Embryonic facial prominence (tissue), 1 donor: ENCODE results near the gene SAMD10.
"Not testable (repeated sequence)": the region's sequence is repeated elsewhere in the genome, so short reads cannot be mapped to it uniquely, and the experiment has no call there.

Experiments
- DNase-seq: peaks from one replicate; pipeline ENCODE4 v3.0.0-alpha.2; 2016; ENCODE audit errors: extremely low spot score

SAMD10 gene

DNA sequence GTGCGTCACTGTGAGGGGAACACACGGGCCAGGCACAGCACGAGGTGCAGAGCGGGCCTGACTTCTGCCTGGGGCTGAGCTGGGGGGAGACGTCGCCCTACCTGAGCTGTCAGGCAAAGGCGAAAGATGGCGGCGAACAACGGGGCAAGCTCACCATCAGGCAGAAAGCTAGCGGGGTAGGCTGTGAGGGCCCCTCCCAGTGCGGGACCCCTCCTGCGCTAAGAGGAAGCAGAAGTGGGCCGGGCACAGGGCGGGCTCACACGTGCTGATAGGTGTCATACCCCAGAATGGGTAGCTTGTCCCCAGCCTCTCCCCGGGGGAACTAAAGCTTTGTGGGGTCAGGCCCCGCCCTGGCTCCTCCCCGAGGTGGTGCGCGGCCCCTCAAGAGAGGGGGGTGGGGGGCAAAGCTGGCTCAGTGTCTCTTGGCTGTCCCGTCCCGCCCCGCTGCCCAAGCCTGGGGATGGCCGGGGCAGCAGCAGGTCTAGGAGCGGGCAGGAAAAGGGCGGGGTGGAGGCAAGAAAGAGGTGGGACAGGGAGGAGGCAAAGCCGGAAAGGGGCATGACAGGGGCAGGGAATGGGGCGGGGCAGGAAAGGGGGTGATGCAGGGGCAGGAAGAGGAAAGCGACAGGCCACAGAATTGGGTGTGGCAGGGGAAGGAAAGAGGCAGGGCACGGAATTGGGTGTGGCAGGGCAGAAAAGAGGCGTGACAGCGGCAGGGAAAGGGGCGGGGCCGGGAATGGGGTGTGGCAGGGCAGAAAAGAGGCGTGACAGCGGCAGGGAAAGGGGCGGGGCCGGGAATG, 38.0 kb downstream of the SAMD10 start:
- no peak for DNase-seq

DNA sequence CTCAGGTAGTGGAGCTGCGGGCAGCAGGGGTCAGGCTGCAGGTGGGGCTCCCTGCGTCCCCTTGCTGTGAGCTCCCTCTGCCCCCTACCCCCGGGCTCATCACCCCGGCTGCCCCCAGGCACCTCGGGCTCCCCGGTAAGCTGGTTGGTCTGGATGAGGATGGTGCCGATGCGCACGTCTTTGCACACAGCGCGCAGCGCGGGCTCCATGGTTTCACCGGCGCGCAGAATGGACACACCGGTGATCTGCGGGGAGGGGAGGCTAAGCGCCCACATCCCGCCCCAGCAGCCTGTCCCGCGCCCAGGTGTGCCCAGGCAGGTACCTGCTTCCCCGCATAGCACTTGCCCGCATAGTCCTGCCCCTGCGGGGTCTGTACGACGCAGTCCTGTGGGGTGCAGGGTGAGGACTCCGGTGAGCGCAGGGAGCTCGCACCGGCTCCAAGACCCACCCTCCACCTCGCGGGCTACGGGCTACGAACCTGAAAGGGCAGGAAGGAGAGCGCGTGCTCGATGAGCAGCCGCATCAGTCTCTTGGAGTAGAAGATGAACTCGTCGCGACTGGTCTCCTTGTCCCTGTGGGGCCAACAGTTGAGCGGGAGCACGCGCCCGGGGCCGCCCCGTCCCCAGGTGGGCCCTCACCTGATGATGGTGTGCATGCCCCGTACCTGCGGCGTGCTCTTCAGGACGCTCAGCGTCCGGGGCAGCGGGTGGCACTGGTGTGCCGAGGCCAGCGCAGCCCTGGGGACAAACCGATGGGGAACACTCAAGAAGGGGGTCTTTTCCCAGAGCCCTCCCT, 38.8 kb downstream of the SAMD10 start:
- no peak for DNase-seq

DNA sequence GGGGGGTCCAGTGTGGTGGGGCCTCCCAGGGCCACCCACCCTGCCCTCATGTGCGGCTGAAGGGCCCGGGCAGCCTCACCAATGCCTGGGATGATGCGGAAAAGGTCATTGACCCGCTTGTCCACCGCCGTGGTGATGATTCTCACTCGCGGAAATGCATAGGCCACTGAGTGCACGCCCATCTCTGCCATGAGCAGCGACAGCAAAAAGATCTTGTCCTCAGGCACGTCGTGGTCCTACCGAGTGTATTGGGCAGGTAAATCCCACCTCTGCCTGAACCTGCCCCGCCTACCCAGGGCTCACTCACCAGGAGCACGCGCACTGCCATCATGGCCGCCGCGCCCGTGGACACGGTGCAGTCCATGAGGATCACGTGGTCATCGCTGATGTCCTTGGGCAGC, 39.4 kb downstream of the SAMD10 start:
- DNase-seq, result no peak

DNA sequence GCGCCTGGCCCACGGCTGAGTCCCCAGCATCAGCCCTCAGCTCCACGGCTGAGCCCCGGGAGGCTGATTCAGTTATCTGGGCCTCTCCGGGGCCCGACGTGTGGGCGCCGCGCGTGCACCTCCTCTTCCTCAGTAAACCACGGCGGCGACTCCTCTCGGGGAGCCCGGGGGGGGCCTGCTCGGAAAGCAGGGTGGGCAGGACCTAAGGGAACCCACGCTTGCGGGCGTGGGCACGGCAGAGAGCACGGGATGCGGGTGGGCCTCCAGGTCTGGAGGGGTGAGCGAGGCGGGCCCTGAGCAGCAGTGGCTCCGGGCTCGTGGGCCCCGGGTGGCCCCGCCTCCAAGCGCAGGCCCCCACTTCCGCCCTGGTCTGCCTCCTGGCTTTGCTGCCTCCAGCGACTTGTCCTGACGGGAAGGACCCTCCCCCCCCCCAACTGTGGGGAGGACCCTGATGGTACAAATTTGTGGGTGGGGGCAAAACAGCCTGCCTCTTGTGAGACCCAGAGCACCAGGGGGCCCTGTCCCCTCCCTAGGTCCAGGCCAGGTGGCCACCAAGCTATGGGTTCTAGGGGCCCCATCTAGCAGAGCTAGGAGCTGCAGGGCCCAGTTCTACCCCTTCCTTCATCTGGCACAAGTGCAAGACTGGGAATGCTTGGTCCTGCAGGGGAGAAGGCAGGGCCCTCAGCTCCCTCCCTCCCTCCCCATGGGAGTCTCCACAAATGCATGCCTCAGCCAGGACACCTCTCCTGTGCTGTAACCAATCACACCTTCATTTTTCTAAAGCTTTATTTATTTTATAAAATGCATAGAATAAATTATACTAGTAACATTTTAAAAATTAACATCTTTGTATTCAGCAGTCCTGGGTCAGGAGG, 40.1 kb downstream of the SAMD10 start:
- DNase-seq, result no peak

DNA sequence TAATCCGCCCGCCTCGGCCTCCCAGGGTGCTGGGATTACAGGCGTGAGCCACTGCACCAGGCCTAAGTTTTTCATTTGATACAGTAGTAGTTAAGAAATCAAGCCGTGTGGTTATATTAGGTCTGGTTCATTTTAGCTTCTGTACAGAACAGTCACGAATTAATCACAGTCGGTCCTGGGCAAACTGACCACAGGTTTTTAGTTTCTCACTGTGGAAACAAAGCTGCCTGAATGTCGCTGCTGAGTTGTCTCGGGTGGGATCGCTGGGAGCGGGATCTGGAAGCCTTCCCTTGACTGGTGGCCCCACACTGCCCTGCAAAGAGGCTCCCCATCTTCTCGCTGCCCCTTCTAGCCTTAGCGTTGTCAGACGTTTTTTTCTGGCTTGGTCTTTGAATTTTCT, 41.8 kb downstream of the SAMD10 start:
- no peak for DNase-seq

DNA sequence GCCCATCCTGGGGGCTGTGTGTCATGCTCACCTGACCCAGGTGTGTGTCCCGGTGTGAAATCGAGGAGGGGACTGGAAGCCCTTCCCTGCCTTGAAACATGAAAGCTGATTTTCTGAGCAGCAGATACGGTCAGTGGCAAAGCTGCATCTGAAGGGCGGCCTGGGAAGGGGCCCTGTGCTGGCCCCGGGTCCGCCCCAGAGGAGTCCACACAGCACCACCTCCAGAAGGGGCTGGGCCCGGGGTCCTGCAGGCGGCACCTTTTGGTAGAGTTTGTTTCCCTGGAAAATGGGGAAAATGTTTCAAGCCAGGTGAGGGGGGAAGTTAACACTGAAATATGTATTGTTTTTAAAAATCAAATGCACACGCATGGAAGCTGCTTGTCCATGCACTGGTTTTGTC, 44.0 kb downstream of the SAMD10 start:
- DNase-seq, result no peak

DNA sequence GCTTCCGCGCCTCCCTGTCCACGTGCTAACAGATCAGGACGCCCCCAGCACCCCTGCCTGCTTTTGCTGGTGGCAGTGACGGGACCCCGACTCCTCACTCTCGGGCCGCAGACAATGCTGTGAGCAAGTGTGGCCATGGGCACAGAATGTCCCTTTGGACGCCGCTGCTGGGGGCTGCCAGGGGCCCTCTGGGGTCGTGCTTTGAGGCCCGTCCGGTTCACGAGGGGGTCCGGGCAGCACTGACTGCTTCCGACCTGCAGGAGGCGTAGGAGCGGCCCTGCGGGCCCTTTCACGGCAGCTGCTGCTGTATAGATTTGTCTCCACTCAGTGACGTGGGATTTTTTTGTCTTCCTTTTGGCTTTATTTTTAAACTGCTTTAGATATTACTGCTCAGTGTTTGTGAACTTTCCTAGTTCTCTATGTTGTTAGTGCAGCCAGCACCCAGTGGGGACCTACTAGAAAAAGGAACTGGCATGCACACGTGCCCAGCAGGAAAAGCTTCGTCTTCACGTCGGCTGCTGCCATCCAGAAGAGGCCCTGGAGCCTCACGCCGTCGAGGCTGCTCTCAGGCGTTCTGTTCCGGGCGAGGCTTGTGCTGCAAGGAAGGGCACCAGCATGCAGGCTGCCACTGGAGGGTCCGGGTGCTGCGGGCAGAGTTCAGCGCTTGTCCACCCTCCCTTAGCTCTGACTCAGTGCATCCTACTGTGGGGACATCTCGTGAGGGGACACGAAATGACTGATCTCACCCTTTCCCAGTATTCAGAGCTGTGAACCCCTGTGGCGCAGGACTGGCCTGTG, 45.0 kb downstream of the SAMD10 start:
- DNase-seq, result no peak

DNA sequence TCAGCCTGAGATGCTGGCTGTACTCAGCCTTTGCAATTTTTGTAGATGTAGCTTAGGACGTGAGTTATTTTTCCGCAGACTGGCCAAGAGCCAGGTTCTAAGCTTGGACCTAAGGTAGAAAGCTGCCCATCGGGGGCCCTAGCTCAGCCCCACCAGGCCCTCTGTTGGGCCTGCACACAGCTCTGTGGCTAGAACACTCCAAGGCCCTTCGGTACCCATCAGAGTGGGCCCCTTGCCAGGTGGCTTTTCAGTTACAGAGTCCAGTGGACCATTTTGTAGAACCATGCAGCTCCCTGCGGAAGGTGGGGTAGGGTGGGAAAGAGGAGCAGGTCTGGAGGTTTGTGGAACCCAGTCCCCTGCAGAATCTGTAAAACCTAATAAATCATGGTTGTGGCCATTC, 45.8 kb downstream of the SAMD10 start:
- DNase-seq, result no peak

DNA sequence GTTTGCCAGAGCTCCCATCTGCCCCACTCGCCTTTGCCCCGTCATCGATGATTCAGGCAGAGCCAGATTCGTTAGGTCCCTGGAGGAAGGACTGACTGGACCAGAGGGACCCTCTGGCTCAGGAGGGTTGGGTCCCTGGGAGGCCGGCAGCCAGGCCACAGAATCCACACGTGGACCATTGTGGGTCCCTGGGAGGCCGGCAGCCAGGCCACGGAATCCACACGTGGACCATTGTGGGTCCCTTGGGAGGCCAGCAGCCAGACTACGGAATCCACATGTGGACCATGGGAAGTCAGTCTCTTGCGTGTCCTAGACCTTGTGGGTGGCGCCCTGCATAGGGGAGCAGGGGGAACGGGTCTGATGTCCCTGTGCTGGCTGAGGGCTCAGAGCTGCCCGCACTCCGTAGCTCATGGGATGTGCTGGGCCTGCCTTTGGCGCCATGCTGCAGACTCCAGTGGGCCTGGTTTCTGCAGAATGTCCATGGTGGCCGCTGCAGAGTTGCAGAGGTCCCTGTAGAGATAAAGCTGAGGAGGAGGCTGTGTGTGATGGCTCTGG, 46.8 kb downstream of the SAMD10 start:
- no peak for DNase-seq

DNA sequence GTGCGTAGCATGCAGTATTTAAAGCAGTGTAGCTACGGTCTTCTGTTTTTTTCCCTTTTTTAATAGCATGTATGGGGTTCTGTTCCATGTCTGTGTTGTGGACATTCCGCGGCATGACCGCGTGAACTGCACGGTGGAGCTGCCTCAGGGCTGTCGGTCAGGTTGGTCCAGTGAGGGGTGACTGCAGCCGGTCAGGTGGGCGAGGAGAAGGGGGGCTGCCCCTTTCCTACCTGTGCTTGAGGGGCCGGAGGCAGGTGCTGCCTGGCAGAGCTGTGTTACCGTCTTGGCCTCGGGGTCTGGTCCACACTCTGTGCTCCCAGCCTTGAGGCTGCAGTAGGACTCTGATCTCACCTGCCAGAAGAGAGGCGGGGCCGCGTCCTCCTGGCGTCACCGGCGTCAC, 47.7 kb downstream of the SAMD10 start:
- no peak for DNase-seq

DNA sequence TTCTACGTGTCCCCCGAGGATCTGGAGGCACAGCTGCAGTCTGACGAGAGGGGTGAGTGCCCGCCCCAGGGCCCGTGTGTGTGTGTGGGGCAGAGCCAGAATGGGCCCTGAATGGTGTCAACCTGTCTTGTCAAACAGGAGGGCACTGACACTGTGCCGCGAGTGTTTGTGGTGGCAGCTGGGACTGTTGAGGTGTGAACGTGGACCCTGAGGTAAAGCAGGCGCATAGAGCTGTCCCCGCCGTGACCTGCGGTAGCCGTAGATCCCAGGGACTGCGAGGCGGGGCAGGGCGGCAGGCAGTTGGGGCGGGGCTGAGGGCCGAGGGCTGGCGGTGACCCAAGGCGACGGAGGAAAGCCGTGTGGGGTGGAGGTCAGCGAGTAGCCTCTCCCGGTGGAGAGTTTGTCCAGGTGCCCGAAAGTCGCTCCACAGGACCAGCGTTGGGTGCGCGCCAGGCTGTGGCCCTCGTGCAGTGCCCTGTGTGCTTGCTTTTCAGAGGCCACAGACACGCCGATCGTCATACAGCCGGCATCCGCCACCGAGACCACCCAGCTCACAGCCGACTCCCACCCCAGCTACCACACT, 48.4 kb downstream of the SAMD10 start:
- DNase-seq, result no peak

DNA sequence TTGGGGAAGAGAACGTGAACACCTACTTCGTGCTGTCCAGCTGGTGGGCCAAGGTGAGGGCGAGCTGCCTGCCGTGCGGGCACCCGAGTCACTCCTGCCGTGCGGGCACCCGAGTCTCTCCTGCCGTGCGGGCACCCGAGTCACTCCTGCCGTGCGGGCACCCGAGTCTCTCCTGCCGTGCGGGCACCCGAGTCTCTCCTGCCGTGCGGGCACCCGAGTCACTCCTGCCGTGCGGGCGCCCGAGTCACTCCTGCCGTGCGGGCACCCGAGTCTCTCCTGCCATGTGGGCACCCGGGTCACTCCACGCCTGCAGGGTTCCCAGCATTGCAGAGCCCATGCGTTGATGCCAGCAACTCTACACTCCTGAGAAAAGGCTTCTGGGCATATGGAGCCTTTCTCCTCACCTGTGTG, 50.0 kb downstream of the SAMD10 start:
- not testable (repeated sequence) for DNase-seq

DNA sequence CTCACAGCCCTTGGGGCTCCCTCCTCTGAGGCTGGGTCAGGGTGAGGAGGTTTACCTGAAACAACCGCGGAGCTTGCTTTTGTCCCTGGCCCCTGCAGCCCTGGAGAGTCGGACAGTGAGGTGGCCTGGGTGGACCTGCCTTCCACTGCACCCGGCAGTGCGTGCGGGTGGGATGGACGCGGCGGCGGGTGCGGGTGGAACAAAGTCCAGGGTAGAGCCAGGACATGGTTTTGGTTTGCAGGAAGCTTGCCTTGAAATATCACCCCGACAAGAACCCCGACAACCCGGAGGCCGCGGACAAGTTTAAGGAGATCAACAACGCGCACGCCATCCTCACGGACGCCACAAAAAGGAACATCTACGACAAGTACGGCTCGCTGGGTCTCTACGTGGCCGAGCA, 50.4 kb downstream of the SAMD10 start:
- DNase-seq, result no peak

DNA sequence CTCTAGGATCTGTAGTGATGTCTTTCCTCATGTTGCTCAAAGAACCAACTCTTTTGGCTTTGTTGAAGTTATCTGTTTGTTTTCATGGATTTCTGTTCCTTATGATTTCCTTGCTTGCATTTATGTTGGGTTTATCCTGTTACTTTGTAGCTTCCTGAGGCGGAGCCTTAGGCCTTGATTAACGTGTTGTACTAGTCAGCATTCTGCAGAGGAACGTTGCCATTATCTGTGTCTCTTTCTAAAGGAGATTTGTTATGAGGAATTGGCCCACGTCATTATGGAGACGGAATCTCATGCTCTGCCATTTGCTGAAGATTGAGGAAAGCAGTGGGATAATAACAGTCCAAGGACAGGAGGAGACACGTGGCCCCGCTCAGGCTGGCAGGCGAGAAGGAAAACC, 53.1 kb downstream of the SAMD10 start:
- DNase-seq, result no peak

DNA sequence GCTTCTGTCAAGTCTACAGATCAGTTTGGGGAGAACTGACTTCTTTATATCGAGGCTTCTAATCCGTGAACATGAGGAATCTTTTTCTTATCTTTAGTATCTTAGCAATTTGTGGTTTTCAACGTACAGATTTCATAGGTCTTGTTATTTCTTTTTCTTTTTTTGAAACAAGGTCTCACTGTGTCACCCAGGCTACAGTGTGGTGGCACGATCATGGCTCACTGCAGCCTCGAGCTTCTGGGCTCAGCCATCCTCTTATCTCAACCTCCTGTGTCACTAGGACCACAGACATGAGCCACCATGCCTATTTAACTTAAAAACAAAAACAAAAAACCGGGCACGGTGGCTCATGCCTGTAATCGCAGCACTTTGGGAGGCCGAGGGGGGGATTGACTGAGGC, 55.2 kb downstream of the SAMD10 start:
- DNase-seq, result no peak
